ENCODE data around the gene TMEM134.

The TMEM134 gene

DNA sequence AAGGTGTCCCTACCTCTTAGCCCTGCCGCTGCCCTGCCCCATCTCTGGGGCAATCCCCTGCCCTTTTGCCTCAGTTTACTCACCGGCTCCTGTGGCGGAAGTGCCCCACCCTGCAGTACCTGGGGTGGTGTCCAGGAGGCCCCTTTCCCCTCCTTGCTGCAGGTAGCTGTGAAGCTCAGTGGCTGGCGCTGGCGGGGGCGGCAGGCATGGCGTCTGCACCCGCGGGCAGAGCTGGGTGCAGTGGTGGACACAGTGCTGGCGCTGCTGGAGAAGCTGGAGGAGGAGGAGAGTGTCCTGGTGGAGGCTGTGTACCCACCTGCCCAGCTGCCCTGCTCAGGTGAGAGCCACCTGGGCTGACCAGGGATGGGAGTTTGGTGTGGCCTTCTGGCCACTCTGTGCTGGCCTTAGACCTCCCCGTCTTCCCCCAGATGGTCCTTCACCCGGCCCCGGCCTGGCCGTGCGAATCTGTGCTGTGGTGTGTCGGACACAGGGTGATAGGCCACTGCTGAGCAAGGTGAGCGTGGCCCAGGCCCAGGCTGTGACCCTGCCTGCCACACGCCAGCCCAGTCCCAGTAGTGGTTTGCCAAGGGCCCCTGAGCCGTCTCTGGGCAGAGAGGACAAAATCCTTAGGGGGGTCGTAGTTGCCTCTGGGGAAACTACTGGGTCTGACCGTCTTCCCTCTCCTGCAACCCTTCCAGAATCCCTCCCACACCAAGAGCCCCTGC is 49.6 kb downstream of the TMEM134 start:
- DNase-seq: no peak

DNA sequence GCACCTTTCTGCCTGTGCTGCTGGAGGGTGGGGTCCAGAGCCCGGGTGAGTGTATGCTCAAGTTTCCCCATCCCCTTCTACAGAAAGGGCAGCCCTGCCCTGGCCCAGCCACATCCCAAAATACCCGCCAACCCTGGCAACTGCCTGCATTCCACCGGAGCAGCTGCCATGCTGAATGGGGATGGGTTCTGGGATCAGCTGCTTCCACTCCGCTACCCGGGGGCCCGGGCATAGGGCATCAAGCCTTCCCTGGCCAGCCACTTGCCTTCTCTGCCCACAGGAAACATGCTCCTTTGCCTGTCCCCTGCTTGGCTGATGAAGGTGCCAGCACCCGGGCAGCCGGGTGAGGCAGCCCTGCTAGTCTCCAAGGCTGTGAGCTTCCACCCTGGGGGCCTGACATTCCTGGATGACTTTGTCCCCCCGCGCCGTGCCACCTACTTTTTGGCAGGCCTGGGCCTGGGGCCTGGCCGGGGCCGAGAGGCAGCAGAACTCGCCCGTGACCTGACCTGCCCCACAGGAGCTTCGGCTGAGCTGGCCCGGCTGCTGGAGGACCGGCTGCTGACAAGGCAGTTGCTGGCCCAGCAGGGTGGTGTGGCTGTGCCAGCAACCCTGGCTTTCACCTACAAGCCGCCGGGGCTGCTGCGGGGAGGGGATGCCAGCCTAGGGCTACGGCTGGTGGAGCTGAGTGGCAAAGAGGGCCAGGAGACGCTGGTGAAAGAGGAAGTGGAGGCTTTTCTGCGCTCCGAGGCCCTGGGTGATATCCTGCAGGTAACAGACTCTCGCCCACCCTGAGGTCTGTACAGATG is 50.4 kb downstream of the TMEM134 start:
- peak; percentile 43 for DNase-seq

- DNase-seq: no peak
Observed at GRCh38 chr11:67417425-67417824, 51.6 kb downstream of the TMEM134 start.

GRCh38 chr11:67416416-67417335 is 52.4 kb downstream of the TMEM134 start:
- DNase-seq: peak; percentile 10

DNA sequence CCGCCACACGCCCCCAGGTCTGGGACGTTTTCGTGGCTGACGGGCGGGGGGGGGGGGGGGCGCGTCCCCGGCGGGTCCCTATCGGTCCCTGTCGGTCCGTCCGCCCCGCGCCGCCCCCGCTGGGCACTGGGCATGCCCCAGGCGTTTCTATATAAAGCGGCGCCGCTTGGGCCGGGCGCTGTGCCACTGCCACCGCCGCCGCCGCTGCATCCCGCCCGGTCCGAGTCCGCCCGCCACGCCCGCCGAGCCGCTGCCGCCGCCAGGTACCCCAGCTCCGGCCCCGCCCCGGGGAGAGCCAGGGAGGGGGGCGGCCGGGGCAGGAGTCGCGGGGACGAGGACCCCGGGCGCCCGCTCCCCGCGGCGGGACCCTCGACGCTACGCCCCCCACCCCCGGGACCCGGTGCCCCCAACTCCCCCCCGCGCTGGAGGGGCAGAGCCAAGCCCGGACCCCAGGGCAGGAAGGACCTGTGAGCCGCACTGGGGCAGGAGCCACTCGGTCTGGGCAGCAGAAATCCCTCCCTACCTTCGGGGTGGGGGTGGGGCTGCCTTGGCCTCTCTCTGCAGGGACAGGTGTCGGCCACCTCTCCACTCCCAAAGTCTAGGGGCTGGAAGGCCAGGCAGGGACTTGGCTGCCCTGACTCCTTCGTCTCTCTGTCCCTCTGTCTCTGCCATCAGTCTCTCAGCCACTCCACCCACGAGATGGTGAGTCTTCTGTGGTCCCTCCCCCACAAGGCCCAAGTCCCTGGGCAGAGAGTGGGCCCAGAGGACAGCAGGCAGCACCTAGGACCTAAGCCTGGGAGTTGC is 53.3 kb downstream of the TMEM134 start, which contains the start of gene CARNS1:
CARNS1 (plus strand) TSS at position 178 of the 804 bp plus-strand sequence; CDS start at position 700, 522 bp downstream.
- no peak for DNase-seq

GRCh38 chr11:67413266-67413849 is 55.7 kb downstream of the TMEM134 start:
- no peak for DNase-seq

GRCh38 chr11:67412495-67413179 is 56.4 kb downstream of the TMEM134 start:
- no peak for DNase-seq

DNA sequence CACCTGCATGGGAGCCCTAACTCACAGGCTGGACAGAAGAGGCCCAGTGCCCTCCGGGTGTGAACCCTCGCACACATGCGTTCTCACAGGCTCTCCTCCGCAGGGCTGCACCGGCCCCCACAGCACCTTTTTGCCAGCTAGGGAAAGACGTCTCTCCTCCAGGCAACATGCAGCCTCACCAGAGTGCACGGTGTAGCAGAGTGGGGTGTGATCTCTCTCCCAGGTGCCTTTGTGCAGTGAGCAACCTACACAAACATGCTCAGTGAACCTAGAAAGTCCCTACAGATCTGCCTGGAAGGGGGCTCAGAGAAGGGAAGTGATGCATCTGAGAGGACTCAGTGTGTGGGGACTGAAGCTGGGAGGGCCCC is 57.3 kb downstream of the TMEM134 start:
- DNase-seq: no peak
